Embryonic facial prominence (tissue), 1 donor: Measurements from ENCODE around the gene MUC5B.
"Not testable (repeated sequence)": the region's sequence is repeated elsewhere in the genome, so short reads cannot be mapped to it uniquely, and the experiment has no call there.

Experiments used
- DNase-seq: peaks from one replicate; pipeline ENCODE4 v3.0.0-alpha.2; 2016; ENCODE audit errors: extremely low spot score

Gene MUC5B

DNA sequence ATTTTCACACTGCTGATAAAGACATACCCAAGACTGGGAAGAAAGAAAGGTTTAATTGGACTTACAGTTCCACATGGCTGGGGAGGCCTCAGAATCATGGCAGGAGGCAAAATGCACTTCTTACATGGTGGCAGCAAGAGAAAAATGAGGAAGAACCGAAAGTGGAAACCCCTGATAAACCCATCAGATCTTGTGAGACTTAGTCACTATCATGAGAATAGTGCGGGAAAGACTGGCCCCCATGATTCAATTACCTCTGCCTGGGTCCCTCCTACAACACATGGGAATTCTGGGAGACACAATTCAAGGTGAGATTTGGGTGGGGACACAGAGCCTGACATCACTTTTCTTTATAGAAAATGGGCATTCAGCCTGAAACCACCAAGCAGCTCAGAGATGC lies 44.1 kb downstream of the MUC5B start:
- not testable (repeated sequence) for DNase-seq

DNA sequence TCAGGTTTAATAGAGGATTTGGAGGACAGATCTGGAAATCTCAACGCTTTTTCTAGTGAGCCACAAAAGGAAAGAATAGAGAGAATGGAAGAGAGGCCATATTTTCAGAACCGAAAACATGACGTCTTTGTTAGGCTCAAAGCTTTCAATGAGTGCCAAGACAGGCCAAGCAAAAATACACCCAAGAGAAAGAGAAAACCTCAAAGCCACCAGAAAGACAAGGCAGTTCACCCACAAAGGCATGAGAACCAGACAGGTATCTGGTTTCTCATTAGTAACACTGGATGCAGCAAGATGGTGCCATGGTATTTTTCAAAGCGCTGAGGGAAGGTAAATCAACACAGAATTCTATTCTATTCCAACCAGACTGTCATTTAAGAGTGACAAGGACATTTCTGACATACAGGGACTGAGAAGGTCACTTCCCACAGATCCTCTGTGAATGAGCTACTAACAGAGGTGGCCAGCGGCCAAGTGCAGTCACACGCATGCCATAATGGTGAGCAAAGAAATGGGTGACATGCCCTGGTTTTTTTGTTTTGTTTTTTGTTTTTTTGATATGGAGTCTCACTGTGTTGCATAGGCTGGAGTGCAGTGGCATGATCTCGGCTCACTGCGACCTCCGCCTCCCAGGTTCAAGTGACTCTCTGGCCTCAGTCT lies 44.7 kb downstream of the MUC5B start:
- no peak for DNase-seq

- DNase-seq: no peak
These were observed 47.1 kb downstream of the MUC5B start for GRCh38 chr11:1269957-1270356.

DNA sequence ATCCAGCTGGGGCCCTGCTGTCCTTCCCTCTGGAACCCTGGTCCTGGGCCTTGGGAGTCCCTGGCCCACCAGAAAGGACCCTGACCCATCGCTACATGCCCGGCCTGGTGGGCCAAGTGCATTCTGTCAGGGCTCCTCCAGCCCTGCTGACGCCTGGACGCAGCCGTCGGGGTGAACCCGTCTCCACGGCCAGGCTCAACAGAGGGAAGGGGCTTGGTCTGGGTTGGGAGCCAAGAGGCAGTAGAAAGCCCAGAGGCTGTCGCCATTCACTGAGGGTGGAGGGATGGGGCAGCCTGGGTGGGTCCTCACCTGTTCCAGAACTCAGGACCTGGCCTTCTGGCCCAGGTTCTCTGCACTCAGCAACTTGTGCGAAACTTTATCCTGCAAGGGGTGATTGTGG lies 47.6 kb downstream of the MUC5B start:
- DNase-seq: no peak

DNA sequence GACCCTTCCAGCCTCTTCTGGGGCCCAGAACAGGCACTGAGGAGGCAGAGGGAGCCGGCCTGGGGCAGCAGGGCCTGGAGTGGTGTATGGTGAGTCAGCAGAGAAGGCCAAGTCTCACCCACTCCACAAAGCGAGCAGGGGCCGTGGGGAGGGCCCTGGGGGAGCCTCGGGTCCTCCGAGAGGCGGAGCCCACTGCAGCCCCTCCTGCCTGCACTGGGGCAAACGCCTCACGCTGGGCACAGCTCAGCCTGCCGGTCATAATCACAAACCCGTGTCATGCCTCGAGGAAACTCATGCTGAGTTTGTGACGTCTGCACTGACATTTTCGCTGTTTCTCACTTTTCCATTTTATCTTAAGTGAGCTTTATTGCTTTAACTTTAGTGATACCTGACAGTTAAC lies 48.1 kb downstream of the MUC5B start:
- no peak for DNase-seq

- no peak for DNase-seq
These were observed 48.5 kb downstream of the MUC5B start for GRCh38 chr11:1271406-1271805.

- no peak for DNase-seq
These were observed 49.1 kb downstream of the MUC5B start for GRCh38 chr11:1271927-1272326.

DNA sequence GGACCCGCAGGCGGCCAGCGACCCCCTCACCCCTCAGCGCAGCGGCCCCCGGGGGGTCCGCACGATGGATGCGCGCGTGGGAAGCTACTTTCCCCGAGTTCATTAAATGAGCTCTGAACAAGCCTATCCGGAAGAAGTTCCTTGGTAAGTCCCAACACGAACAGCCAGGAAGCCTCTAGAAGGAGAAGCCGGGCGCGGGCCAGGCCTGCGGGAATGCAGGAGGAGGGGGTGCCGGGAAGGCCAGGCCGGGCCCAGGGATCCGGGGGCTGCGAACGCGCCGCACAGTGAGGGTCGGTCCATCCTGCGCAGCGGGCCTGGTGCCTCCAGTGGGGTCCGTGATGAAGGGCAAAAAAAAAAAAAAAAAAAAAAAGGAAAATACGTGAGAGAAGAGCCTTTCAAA lies 49.7 kb downstream of the MUC5B start:
- DNase-seq: no peak

DNA sequence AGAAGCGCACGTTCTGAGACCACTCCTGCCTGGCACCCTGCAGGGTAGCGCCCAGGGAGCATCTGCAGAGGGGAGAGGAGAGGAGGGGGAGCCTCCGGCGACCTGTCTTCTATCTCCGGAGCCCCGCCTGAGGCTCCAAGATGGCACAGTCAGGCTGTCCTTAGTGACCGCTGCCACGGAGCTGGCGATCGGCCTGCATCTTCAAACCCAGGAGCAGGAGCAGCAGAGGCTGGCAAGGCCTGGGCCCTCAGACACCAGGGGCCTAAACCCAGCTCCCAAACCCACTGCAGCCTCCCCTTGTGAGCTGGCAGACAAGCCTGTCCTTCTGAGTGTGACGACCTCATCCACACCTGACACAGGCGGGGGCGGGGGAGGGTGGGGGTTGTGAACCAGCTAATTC lies 51.6 kb downstream of the MUC5B start:
- no peak for DNase-seq

- DNase-seq: no peak
These were observed 52.2 kb downstream of the MUC5B start for GRCh38 chr11:1275021-1275420.

DNA sequence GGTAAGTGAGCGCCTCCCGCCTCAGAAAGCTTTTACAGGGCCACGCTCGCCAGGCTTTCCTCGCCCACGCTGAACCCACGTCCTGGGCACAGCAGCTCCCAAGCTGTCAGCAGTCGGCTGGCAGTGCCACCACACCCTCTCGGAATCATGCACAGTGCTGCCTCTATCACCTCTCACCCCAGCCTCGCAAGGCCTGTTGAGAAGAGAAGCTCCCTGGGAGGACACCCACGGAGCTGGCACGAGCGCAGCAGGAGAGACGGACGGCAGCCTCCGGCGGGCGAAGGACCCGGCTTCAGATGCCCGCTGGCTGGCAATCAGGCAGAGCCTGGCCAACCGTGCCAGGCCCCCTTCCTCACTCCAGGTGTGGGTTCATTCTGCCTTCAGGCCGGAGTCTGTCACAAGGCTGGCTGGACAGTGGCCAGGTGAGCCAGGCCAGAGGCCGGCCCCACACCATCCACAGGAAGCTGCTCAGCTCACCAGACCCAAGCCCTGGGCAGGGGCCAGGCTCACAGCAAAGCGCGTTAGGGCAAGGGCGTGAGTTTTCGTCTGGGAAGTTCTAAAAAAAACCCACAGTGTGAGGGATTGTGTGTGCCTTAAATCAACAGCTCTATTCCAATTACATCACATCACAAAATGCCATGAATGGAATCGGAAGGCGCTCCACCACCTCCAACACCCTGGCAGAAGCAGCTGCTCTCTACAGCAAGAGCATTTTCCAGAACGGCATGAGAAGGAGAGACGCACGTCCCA lies 53.4 kb downstream of the MUC5B start:
- DNase-seq: no peak

- DNase-seq: no peak
These were observed 54.2 kb downstream of the MUC5B start for GRCh38 chr11:1276866-1277615.

DNA sequence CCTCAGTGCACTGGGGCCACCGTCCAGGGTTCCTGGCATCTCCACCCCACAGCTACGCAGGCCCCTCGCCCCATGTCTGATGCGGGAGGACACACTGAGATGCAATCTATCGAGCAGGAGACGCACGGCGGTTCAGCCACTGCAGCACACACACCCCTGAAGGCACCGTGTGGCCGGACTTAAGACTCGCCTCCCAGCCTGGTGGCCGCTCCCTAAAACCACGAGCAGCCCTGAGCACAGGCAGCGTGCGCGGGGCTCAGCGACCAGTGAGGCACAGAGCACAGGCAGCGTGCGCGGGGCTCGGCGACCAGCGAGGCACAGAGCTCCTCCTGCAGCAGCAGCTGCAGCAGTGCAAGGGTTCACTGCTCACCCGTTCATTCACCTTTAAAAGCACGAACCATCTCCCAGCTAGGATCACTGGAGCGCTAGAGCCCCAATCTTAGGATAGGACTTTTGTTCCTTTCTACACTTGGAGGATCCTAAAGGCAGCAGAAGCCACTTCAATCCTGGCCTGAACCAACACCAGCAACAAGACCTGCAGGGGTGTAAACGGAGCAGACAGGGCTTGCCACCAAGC lies 55.2 kb downstream of the MUC5B start:
- DNase-seq: no peak

DNA sequence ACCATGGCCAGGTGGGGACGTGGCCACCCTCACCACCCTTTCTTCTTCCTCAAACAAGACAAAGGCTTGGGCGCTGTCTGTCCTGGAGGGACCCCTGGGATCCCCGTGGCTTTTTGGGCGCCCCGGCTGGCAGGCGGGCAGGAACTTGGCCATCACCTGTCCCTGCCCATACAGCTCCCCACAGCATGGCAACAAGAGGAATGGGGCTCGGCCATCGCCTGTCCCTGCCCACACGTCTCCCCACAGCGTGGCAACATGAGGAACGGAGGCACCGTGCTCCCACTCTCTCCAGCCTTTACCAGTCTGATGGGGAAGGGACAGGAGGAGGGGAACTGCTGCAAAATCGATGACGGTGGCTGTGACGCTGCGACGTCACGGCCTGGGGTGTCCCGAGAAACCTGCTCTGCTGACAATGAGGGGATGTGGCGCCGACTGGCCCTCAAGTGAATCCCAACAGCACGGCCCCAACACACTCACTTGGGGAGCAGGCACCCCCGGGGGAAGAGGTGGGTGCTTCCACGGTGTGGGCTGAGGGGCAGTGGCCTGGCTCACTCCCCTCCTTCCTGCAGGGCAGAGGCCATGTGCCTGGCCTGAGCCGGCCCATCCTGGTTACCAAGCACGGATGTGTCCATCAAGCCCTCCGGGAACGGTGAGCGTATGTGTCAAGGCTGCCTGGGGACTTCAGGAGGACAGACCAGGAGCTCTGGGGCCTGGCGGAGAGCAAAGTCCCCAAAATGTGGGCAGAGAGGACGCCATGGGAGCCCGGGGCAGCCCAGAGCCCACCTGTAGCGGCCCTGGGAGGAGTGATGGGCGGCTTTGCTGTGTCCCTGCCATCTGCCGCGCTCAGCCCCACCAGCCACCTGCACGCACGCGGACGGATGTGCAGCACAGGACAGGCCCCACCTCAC lies 56.2 kb downstream of the MUC5B start:
- no peak for DNase-seq

- no peak for DNase-seq
These were observed 56.8 kb downstream of the MUC5B start for GRCh38 chr11:1279674-1280055.

DNA sequence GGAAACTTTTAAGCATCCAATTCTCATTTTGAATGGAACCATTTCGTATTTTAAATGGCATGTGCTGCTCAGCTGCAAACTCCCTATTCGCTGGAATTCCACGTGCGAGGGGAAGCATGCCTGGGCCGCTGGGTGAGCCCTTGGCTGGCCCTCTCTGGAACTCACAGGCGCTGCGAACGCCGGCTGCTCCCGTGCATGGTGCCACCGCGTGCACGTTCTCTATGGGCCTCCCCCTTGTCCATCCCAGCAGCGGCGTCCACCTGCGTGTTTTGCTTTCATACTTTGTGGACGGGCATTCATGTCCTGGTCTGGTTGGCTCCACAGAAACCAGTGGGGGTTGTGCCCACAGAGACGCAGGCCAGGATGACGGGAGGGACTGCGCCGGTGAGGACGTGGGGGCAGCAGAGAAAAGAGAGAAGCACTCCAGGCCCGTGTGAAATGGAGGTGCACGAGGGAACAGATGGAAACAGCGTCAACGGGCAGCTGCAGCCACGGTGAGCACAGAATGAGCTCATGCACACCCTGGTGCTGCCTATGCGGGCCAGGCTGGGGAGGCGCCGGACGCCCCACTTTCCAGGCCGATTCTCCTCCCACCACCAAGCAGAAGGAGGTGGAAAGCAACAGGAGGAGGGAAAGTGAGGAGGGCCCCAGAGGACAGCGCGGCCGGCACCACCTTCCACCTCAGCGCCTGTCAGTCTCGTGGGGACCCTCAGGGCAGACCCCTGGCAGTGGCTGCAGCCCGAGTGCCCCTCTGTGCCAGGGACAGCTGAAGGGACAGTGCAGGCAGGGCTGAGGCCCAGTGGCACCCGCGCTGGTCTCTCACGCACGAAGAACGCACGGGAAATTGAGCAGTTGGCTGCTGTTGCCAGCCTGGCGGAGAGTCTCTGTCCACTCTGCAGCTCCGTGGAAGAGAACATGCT lies 57.5 kb downstream of the MUC5B start:
- DNase-seq: no peak

- no peak for DNase-seq
These were observed 58.6 kb downstream of the MUC5B start for GRCh38 chr11:1281326-1281973.

DNA sequence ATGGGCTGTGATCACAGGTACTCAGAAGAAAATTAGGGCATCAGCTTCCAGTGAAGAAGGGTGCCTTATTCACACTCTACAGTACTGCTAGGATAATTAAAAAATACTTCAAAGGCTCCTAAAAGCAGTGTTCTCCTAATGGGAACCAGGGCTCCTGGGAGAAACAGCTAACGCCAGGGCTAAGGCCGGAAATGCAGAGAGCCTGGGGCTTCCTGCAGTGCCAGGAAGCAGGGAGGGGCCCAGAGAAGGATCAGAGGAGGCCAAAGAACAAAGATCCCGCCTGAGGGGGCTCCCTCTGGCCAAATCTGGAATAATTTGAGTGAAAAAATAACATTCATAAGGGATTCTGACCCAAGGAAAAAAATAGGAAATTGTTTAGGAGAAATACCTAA lies 59.1 kb downstream of the MUC5B start:
- DNase-seq: no peak

- no peak for DNase-seq
These were observed 60.2 kb downstream of the MUC5B start for GRCh38 chr11:1283091-1283511.

GRCh38 chr11:1283906-1284305 lies 61.0 kb downstream of the MUC5B start:
- DNase-seq: no peak
